ENCODE data around the gene C14orf93. TPM values are rescaled to one million over a fixed set of nuclear protein-coding genes. Genes with fewer than 3 reads are reported as not detected.

The C14orf93 gene
- total RNA-seq, 1 experiment from 2014 or later, result 7.2 TPM

DNA sequence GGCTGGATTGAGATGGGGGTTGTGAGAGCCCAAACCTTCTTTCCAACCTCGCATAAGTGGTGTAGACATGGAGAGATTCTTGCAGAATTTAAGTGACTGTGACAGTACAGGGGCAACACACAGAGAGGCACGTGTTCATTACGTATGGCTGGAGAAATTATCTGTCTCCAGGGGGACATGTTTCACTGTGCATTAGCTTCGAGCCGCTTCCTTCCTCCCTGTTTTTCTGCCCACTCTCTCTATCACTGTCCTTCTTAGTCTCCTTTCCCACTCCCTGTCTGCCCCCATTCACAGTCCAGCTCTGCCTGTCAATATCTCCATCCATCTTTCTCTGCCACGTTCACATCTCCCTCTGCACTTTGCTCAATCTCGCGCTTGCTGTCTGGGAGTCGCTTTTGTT, 11.5 kb upstream of the C14orf93 start:
- H3K27ac Mint-ChIP-seq (ENCODE audit: unreplicated experiment), result no peak overlapping the region
- CTCF ChIA-PET, result no interaction called here

DNA sequence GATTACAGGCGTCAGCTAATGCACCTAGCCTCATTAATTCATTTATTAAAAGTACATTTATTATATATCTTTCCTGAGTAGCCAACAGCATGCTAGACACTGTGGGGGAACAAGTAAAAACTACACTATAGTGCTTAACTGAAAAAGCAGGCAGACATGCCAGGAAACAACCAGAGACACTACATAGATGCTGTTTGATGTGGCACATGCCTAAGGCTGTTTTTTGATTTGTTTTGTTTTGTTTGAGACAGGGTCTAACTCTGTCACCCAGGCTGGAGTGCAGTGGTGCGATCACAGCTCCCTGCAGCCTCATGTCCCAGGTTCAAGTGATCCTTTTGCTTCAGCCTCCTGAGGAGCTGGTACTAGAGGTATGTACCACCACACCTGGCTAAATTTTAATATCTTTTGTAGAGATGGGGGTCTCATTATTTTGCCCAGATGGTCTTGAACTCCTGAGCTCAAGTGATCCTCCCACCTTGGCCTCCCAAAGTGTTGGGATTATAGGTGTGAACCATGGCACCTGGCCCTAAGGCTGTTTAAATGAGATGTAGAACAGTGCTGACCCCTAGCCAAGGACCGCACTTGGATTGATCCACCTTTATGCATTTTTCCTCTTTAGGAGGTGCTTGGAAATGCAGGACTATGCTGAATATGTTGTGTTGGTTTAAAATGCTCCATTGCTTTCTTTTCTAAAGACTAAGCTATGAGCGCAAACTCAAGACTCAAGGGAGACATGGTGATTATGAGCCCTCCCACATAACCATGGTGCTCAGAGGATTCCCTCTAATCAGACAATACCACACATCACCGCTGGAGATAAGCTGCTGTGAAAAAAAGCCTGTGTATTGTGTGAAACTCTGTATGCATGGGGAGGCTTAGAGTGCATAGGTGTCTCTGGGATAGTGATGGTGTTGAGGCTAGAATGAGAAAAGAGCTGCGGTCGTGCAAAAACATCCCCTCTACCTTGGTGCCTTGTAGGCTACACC, 10.5 kb upstream of the C14orf93 start:
- peaks cover 9% of the 10 kb centered on the region for H3K4me1 ChIP-seq
- Mint-ChIP-seq H3K27me3 (ENCODE audit: insufficient read depth, unreplicated experiment) (no peaks in the 10 kb centered on the region), H3K4me3 (ENCODE audit: unreplicated experiment) (no peak overlapping the region), H3K36me3 (ENCODE audit: insufficient read depth, unreplicated experiment) (peaks cover 13% of the 10 kb centered on the region), H3K27ac (ENCODE audit: unreplicated experiment) (no peak overlapping the region), H3K9me3 (ENCODE audit: unreplicated experiment) (no peaks in the 10 kb centered on the region), H3K4me1 (ENCODE audit: low read depth, unreplicated experiment) (peaks cover 10% of the 10 kb centered on the region)
- ChIA-PET CTCF (interaction anchor here (0.6 to 1.3 kb wide), 2 partner anchors 25 to 1440 kb away, joined by 3 read pairs; partner anchors contain the start of gene OR10G3), POLR2A (no interaction called here)
- H3K9me3 ChIP-seq, result no peaks in the 10 kb centered on the region
- intact Hi-C loops (cut with micrococcal nuclease; ENCODE audit: unreplicated experiment), result no loop called here
- H3K36me3 ChIP-seq (ENCODE audit: control insufficient read depth, insufficient read depth, low read length), result no peaks in the 10 kb centered on the region
- TF ChIP-seq, protein P1, sequence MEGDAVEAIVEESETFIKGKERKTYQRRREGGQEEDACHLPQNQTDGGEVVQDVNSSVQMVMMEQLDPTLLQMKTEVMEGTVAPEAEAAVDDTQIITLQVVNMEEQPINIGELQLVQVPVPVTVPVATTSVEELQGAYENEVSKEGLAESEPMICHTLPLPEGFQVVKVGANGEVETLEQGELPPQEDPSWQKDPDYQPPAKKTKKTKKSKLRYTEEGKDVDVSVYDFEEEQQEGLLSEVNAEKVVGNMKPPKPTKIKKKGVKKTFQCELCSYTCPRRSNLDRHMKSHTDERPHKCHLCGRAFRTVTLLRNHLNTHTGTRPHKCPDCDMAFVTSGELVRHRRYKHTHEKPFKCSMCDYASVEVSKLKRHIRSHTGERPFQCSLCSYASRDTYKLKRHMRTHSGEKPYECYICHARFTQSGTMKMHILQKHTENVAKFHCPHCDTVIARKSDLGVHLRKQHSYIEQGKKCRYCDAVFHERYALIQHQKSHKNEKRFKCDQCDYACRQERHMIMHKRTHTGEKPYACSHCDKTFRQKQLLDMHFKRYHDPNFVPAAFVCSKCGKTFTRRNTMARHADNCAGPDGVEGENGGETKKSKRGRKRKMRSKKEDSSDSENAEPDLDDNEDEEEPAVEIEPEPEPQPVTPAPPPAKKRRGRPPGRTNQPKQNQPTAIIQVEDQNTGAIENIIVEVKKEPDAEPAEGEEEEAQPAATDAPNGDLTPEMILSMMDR (IDR thresholded peaks at IDR 0.05; ENCODE audit: insufficient read depth in 1 of 2, low read depth in 1 of 2, low read length in 1 of 2, severe bottlenecking in 1 of 2, unreplicated experiment in 1 of 2), result no peak
- H3K27me3 ChIP-seq (replicated peaks; ENCODE audit: control insufficient read depth, insufficient read depth, low read length), result no peaks in the 10 kb centered on the region
- H3K4me3 ChIP-seq (ENCODE audit: low read depth, low read length), result no peak overlapping the region
- no TSS peak for BruUV-seq (replicated peaks)
- DNase-seq, result no peak

More for the DNA sequence above, 11.5 kb upstream of the C14orf93 start:
- Histone ChIP-seq H3K4me3 (ENCODE audit: low read depth, low read length) (no peak overlapping the region), H3K36me3 (ENCODE audit: control insufficient read depth, insufficient read depth, low read length) (no peaks in the 10 kb centered on the region), H3K9me3 (no peaks in the 10 kb centered on the region), H3K4me1 (peaks cover 16% of the 10 kb centered on the region), H3K27me3 (replicated peaks; ENCODE audit: control insufficient read depth, insufficient read depth, low read length) (no peaks in the 10 kb centered on the region)
- DNase-seq, result no peak
- TF ChIP-seq, protein P1 (IDR thresholded peaks at IDR 0.05; ENCODE audit: insufficient read depth in 1 of 2, low read depth in 1 of 2, low read length in 1 of 2, severe bottlenecking in 1 of 2, unreplicated experiment in 1 of 2), result no peak
- no TSS peak for BruUV-seq (replicated peaks)
- peaks cover 23% of the 10 kb centered on the region for H3K36me3 Mint-ChIP-seq (ENCODE audit: insufficient read depth, unreplicated experiment)
- H3K9me3 Mint-ChIP-seq (ENCODE audit: unreplicated experiment), result no peaks in the 10 kb centered on the region
- H3K4me3 Mint-ChIP-seq (ENCODE audit: unreplicated experiment), result no peak overlapping the region
- POLR2A ChIA-PET, result no interaction called here
- intact Hi-C loops (cut with micrococcal nuclease; ENCODE audit: unreplicated experiment), result no loop called here
- peaks cover 14% of the 10 kb centered on the region for H3K4me1 Mint-ChIP-seq (ENCODE audit: low read depth, unreplicated experiment)
- no peaks in the 10 kb centered on the region for H3K27me3 Mint-ChIP-seq (ENCODE audit: insufficient read depth, unreplicated experiment)

GRCh38 chr14:23018107-23018506, 8.2 kb upstream of the C14orf93 start:
- POLR2A ChIA-PET, result no interaction called here
- H3K9me3 Mint-ChIP-seq (ENCODE audit: unreplicated experiment), result no peaks in the 10 kb centered on the region
- Histone ChIP-seq H3K4me1 (no peaks in the 10 kb centered on the region), H3K27me3 (replicated peaks; ENCODE audit: control insufficient read depth, insufficient read depth, low read length) (no peaks in the 10 kb centered on the region), H3K36me3 (ENCODE audit: control insufficient read depth, insufficient read depth, low read length) (no peaks in the 10 kb centered on the region), H3K9me3 (no peaks in the 10 kb centered on the region), H3K4me3 (ENCODE audit: low read depth, low read length) (no peak overlapping the region)
- H3K27me3 Mint-ChIP-seq (ENCODE audit: insufficient read depth, unreplicated experiment), result no peaks in the 10 kb centered on the region
- DNase-seq, result no peak
- no TSS peak for BruUV-seq (replicated peaks)
- peaks cover 5% of the 10 kb centered on the region for H3K36me3 Mint-ChIP-seq (ENCODE audit: insufficient read depth, unreplicated experiment)
- intact Hi-C loops (cut with micrococcal nuclease; ENCODE audit: unreplicated experiment), result no loop called here
- TF ChIP-seq, protein P1 (IDR thresholded peaks at IDR 0.05; ENCODE audit: insufficient read depth in 1 of 2, low read depth in 1 of 2, low read length in 1 of 2, severe bottlenecking in 1 of 2, unreplicated experiment in 1 of 2), result no peak
- CTCF ChIA-PET, result no interaction called here
- no peak overlapping the region for H3K4me3 Mint-ChIP-seq (ENCODE audit: unreplicated experiment)
- no peaks in the 10 kb centered on the region for H3K4me1 Mint-ChIP-seq (ENCODE audit: low read depth, unreplicated experiment)
- H3K27ac Mint-ChIP-seq (ENCODE audit: unreplicated experiment), result no peak overlapping the region
